SK-N-MC (cell line): ENCODE data around the gene BCL2L13.

ENCODE experiments used
- EZH2 ChIP-seq: fragments of 200-600 bp; sonication (generic); IDR thresholded peaks from one replicate; pipeline ENCODE4 v1.6.1; 2017; ENCODE audit warnings: antibody characterized with exemption
- POLR2AphosphoS5 ChIP-seq: IDR thresholded peaks from 2 replicates; pipeline ENCODE4 v1.6.1; 2012; ENCODE audit warnings: mild to moderate bottlenecking, low read depth, low read length, borderline replicate concordance

- TF ChIP-seq EZH2 (no peak), POLR2AphosphoS5 (no peak)
Measured at GRCh38 chr22:17598318-17598717, 40.2 kb upstream of the BCL2L13 start.
